NCI-H2171 (cell line): ENCODE data around the gene DNAJB7.
"Not testable (repeated sequence)": the region's sequence is repeated elsewhere in the genome, so short reads cannot be mapped to it uniquely, and the experiment has no call there.

ENCODE experiments used
- DNase-seq: peaks from one replicate; lab custom pipeline; 2025; lab: John Stamatoyannopoulos, UW

The DNAJB7 gene

GRCh38 chr22:40844951-40845350, 17.0 kb downstream of the DNAJB7 start:
- no peak for DNase-seq

- peak; percentile 21 for DNase-seq
Measured at GRCh38 chr22:40838486-40838885, 23.4 kb downstream of the DNAJB7 start.

- no peak for DNase-seq
Measured at GRCh38 chr22:40834619-40835018, 27.3 kb downstream of the DNAJB7 start.

- DNase-seq, result no peak
Measured at GRCh38 chr22:40829131-40829530, 32.8 kb downstream of the DNAJB7 start.

GRCh38 chr22:40826984-40827741, 34.8 kb downstream of the DNAJB7 start:
- no peak for DNase-seq

GRCh38 chr22:40826292-40826691, 35.6 kb downstream of the DNAJB7 start:
- not testable (repeated sequence) for DNase-seq

GRCh38 chr22:40823426-40823825, 38.5 kb downstream of the DNAJB7 start:
- no peak for DNase-seq

GRCh38 chr22:40819599-40820140, 42.2 kb downstream of the DNAJB7 start:
- peak; percentile 55 for DNase-seq

- DNase-seq, result peak; percentile 93
Measured at GRCh38 chr22:40818747-40819598, 42.9 kb downstream of the DNAJB7 start, which contains the start of gene SLC25A17. Gene SLC25A17 (minus strand): TSS chr22:40819346. CDS start chr22:40819248, 98 bp downstream.

- no peak for DNase-seq
Measured at GRCh38 chr22:40818192-40818746, 43.6 kb downstream of the DNAJB7 start.

- DNase-seq, result no peak
Measured at GRCh38 chr22:40817737-40818136, 44.2 kb downstream of the DNAJB7 start.

- no peak for DNase-seq
Measured at GRCh38 chr22:40813912-40814315, 48.0 kb downstream of the DNAJB7 start.
